Endothelial cell (in vitro differentiated cells): ENCODE data around the gene PFDN4. TPM values are rescaled to one million over a fixed set of nuclear protein-coding genes. Genes with fewer than 3 reads are reported as not detected.
"Not testable (repeated sequence)": the region's sequence is repeated elsewhere in the genome, so short reads cannot be mapped to it uniquely, and the experiment has no call there.

Experiments
- DNase-seq: peaks from one replicate; pipeline ENCODE4 v3.0.0; 2021; ENCODE audit warnings: low spot score
- H3K27ac Mint-ChIP-seq: one replicate; pipeline ENCODE4 v1.8.0; 2021; ENCODE audit warnings: mixed read lengths, inconsistent platforms; ENCODE audit not compliant: unreplicated experiment
- H3K27me3 Mint-ChIP-seq: one replicate; pipeline ENCODE4 v1.8.0; 2021; ENCODE audit warnings: mild to moderate bottlenecking, moderate library complexity, mixed read lengths, inconsistent platforms; ENCODE audit not compliant: unreplicated experiment
- H3K36me3 Mint-ChIP-seq: one replicate; pipeline ENCODE4 v1.8.0; 2021; ENCODE audit warnings: mild to moderate bottlenecking, low read depth, mixed read lengths, inconsistent platforms; ENCODE audit not compliant: unreplicated experiment
- H3K4me1 Mint-ChIP-seq: one replicate; pipeline ENCODE4 v1.8.0; 2021; ENCODE audit warnings: mild to moderate bottlenecking, mixed read lengths, inconsistent platforms; ENCODE audit not compliant: unreplicated experiment
- H3K4me3 Mint-ChIP-seq: one replicate; pipeline ENCODE4 v1.8.0; 2021; ENCODE audit warnings: mild to moderate bottlenecking, mixed read lengths, inconsistent platforms; ENCODE audit not compliant: unreplicated experiment
- H3K9me3 Mint-ChIP-seq: one replicate; pipeline ENCODE4 v1.8.0; 2021; ENCODE audit warnings: mixed read lengths, inconsistent platforms; ENCODE audit not compliant: unreplicated experiment
- total RNA-seq: library from RNA; stranded (reverse); fragmentation: NEBNext Ultra II Directional; extraction: Animal tissue kit (Norgen Biotek cat#: 25700); gene quantifications from one replicate; pipeline ENCODE4 v1.2.1, GENCODE V29; 2021; ENCODE audit not compliant: unreplicated experiment
- TF ChIP-seq, protein P1 (sequence below): fragments of 200-600 bp; sonication (generic); IDR thresholded peaks from one replicate; pipeline ENCODE4 v1.5.0; 2021; ENCODE audit warnings: antibody characterized with exemption; ENCODE audit not compliant: unreplicated experiment

The PFDN4 gene
- total RNA-seq, 1 donor from 2014 or later = 43.7 TPM

DNA sequence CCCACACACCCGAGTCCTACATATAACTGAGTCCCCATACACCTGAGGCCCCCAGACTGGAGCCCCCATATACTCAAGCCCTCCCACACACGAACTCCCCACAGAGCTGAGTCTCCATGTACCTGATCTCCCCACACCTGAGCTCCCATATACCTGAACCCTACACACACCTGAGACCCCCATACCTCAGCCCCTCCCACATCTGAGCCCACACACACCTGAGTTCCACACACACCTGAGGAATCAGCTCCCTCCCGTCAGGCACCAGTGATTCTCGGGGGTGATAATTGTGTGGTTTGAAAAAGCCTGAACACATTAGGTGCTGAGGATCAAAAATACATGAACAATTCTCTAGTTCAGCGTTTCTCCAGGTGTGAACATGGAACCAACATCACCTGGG is 15.4 kb downstream of the PFDN4 start:
- peaks cover 4% of the 10 kb centered on the region for H3K27me3 Mint-ChIP-seq
- H3K27ac Mint-ChIP-seq = no peak overlapping the region
- peaks cover 17% of the 10 kb centered on the region for H3K4me1 Mint-ChIP-seq

DNA sequence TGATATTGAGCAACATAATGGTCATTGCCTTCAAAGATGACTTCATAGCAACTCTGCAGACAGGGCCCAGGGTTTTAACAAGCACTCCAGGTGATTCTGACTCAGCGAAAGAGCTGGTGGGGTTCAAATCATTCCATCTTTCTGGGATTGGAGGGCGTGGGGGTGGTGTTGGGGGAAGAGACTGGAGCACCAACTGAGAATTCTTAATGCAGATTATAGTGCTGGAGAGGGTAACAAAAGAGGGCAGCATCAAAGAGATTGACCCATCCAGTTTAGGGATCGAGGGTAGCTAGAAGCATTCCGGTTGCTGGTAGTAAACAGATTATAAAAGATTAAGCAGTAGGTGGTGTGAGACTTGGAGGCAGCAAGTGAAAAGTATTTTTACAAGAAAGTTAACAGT is 15.9 kb downstream of the PFDN4 start:
- DNase-seq = no peak
- peaks cover 4% of the 10 kb centered on the region for H3K27me3 Mint-ChIP-seq
- H3K4me1 Mint-ChIP-seq = peaks cover 17% of the 10 kb centered on the region
- no peaks in the 10 kb centered on the region for H3K36me3 Mint-ChIP-seq
- H3K9me3 Mint-ChIP-seq = no peaks in the 10 kb centered on the region
- no peak overlapping the region for H3K27ac Mint-ChIP-seq
- TF ChIP-seq, protein P1, sequence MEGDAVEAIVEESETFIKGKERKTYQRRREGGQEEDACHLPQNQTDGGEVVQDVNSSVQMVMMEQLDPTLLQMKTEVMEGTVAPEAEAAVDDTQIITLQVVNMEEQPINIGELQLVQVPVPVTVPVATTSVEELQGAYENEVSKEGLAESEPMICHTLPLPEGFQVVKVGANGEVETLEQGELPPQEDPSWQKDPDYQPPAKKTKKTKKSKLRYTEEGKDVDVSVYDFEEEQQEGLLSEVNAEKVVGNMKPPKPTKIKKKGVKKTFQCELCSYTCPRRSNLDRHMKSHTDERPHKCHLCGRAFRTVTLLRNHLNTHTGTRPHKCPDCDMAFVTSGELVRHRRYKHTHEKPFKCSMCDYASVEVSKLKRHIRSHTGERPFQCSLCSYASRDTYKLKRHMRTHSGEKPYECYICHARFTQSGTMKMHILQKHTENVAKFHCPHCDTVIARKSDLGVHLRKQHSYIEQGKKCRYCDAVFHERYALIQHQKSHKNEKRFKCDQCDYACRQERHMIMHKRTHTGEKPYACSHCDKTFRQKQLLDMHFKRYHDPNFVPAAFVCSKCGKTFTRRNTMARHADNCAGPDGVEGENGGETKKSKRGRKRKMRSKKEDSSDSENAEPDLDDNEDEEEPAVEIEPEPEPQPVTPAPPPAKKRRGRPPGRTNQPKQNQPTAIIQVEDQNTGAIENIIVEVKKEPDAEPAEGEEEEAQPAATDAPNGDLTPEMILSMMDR = no peak
- H3K4me3 Mint-ChIP-seq = no peak overlapping the region

More for the DNA sequence above, 15.4 kb downstream of the PFDN4 start:
- Mint-ChIP-seq H3K9me3 (no peaks in the 10 kb centered on the region), H3K4me3 (no peak overlapping the region), H3K36me3 (no peaks in the 10 kb centered on the region)
- no peak for DNase-seq
- TF ChIP-seq, protein P1 = no peak

DNA sequence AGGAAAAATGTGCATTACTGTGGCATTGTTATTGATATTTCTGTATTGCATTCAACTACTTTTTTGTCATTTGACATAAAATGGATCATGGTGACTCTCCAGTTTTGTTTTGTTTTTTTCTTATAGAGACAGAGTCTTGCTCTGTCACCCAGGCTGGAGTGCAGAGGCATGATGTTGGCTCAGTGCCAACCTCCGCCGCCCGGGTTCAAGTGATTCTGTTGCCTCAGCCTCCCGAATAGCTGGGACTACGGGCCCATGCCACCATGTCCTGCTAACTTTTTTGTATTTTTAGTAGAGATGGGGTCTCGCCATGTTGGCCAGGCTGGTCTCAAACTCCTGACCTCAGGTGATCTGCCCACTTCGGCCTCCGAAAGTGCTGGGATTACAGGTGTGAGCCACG is 16.8 kb downstream of the PFDN4 start:
- not testable (repeated sequence) for H3K4me3 Mint-ChIP-seq, H3K9me3 Mint-ChIP-seq, H3K27ac Mint-ChIP-seq, H3K36me3 Mint-ChIP-seq, H3K27me3 Mint-ChIP-seq, DNase-seq
- peaks cover 17% of the 10 kb centered on the region for H3K4me1 Mint-ChIP-seq

DNA sequence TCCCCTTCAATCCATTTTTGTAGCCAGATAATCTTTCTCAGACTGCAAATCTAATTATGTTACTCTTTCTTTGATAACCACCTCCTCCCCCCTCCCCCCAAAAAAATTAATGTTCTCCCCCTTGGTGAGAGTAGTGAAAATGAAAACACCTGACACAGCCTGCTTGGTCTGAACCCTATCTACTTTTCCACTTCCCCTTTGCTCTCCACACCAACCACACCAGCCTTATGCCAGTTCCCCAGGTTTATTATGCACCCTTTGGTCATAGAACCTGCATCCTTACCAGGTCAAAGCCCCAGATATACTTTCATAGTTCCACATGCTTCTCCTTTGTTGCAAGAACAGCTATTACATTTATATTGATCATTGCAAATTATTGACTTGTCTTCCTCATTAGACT is 19.4 kb downstream of the PFDN4 start:
- no peak overlapping the region for H3K27ac Mint-ChIP-seq
- no peak for DNase-seq
- H3K4me1 Mint-ChIP-seq = peaks cover 1% of the 10 kb centered on the region
- H3K9me3 Mint-ChIP-seq = no peaks in the 10 kb centered on the region
- peaks cover 4% of the 10 kb centered on the region for H3K27me3 Mint-ChIP-seq
- H3K4me3 Mint-ChIP-seq = no peak overlapping the region
- H3K36me3 Mint-ChIP-seq = no peaks in the 10 kb centered on the region
- TF ChIP-seq, protein P1 = no peak

DNA sequence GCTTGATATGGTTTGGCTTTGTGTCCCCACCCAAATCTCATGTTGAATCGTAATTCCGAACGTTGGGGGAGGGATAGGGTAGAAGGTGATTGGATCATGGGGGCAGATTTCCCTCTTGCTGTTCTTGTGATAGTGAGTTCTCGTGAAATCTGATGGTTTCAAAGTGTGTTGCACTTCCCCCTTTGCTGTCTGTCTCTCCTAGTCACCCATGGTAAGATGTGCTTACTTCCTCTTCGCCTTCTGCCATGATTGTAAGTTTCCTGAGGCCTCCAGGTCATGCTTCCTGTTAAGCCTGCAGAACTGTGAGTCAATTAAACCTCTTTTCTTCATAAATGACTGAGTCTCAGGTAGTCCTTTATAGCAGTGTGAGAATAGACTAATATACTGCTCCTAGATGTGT is 19.9 kb downstream of the PFDN4 start:
- peaks cover 2% of the 10 kb centered on the region for H3K27me3 Mint-ChIP-seq
- H3K4me1 Mint-ChIP-seq = no peaks in the 10 kb centered on the region
- TF ChIP-seq, protein P1 = no peak
- H3K36me3 Mint-ChIP-seq = no peaks in the 10 kb centered on the region
- DNase-seq = no peak
- H3K27ac Mint-ChIP-seq = no peak overlapping the region
- no peaks in the 10 kb centered on the region for H3K9me3 Mint-ChIP-seq
- H3K4me3 Mint-ChIP-seq = no peak overlapping the region

DNA sequence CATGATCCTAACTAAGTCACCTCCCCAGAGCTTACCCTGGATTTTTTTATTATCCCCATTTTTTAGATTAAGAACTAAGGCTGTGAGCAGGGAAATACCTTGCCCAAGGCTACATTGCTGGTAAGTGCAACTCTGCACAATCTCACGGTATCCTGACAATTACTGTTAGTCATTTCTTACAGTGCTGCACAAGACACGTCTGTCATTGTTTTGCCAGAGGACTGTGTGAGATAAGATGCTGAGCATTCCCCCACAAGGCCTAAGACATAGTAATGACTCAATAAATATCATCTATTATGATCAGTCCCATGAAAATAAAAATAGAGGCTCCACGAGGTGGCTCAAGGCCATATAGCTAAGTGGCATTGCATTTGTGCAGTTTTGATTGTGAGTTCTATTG is 21.0 kb downstream of the PFDN4 start:
- Mint-ChIP-seq H3K4me1 (no peaks in the 10 kb centered on the region), H3K27ac (no peak overlapping the region), H3K4me3 (no peak overlapping the region), H3K27me3 (peaks cover 2% of the 10 kb centered on the region), H3K9me3 (no peaks in the 10 kb centered on the region), H3K36me3 (no peaks in the 10 kb centered on the region)
- TF ChIP-seq, protein P1 = no peak
- no peak for DNase-seq
